SU-DHL-6 (cell line): ENCODE results near the gene PTPRN2.

ENCODE experiments used
- H2AFZ ChIP-seq: fragments of 200-600 bp; sonication (generic); 2 replicates; pipeline ENCODE4 v1.6.1; 2014; ENCODE audit warnings: low read depth, mild to moderate bottlenecking, moderate library complexity, mixed read lengths, antibody characterized with exemption, low read length; ENCODE audit not compliant: severe bottlenecking
- H3F3A ChIP-seq: fragments of 200-600 bp; shearing (Covaris generic); 2 replicates; pipeline ENCODE4 v1.6.0; 2016; ENCODE audit warnings: antibody characterized with exemption, mild to moderate bottlenecking; ENCODE audit not compliant: insufficient read depth
- H3K27ac ChIP-seq: fragments of 200-600 bp; sonication (generic); 2 replicates; pipeline ENCODE4 v1.5.1; 2016; ENCODE audit warnings: low read depth, mild to moderate bottlenecking, low read length, moderate library complexity, mixed read lengths
- H3K27me3 ChIP-seq: fragments of 200-600 bp; sonication (generic), shearing (Covaris generic); 2 replicates; pipeline ENCODE4 v1.6.0; 2014; ENCODE audit warnings: mild to moderate bottlenecking, low read length
- H3K36me3 ChIP-seq: fragments of 200-600 bp; sonication (generic); 2 replicates; pipeline ENCODE4 v1.6.1; 2014; ENCODE audit warnings: mild to moderate bottlenecking, low read length, mixed read lengths
- H3K4me2 ChIP-seq: fragments of 300-600, 200-600 bp; shearing (Covaris generic), sonication (generic); 2 replicates; pipeline ENCODE4 v1.6.0; 2014; ENCODE audit warnings: low read length, low read depth, mild to moderate bottlenecking; ENCODE audit not compliant: poor library complexity, severe bottlenecking
- H3K4me3 ChIP-seq: fragments of 200-600 bp; sonication (generic); 2 replicates; pipeline ENCODE4 v1.5.1; 2014; ENCODE audit warnings: antibody characterized with exemption, low read length, mild to moderate bottlenecking, mixed read lengths; ENCODE audit not compliant: insufficient read depth, poor library complexity, severe bottlenecking
- H3K79me2 ChIP-seq: fragments of 200-600 bp; sonication (generic); 2 replicates; pipeline ENCODE4 v1.6.1; 2014; ENCODE audit warnings: mild to moderate bottlenecking, low read length, moderate library complexity; ENCODE audit not compliant: insufficient read depth
- H3K9ac ChIP-seq: fragments of 200-600 bp; sonication (generic); 2 replicates; pipeline ENCODE4 v1.7.0; 2014; ENCODE audit warnings: mild to moderate bottlenecking, low read length
- H3K9me2 ChIP-seq: fragments of 200-600 bp; sonication (generic); replicated peaks from 2 replicates; pipeline ENCODE4 v1.6.1; 2014; ENCODE audit warnings: low read length; ENCODE audit not compliant: insufficient read depth
- H3K9me3 ChIP-seq: fragments of 200-600 bp; sonication (generic); 2 replicates; pipeline ENCODE4 v1.6.1; 2014; ENCODE audit warnings: low read length, mixed read lengths; ENCODE audit not compliant: insufficient read depth
- H4K20me1 ChIP-seq: fragments of 200-600 bp; sonication (generic); 2 replicates; pipeline ENCODE4 v1.6.1; 2014; ENCODE audit warnings: low read depth, mild to moderate bottlenecking, antibody characterized with exemption, low read length, moderate library complexity, mixed read lengths
- EZH2phosphoT487 ChIP-seq: fragments of 200-600 bp; sonication (generic), shearing (Covaris generic); conservative IDR thresholded peaks from 2 replicates; pipeline ENCODE4 v1.6.1; 2018; ENCODE audit warnings: mild to moderate bottlenecking, antibody characterized with exemption, low read length, moderate library complexity, mixed read lengths
- TF ChIP-seq, protein P1 (sequence below): fragments of 200-600 bp; sonication (generic); IDR thresholded peaks from one replicate; pipeline ENCODE4 v1.5.1; 2017; ENCODE audit warnings: antibody characterized with exemption, mild to moderate bottlenecking, low read length, moderate library complexity; ENCODE audit not compliant: insufficient read depth, poor library complexity, severe bottlenecking

The PTPRN2 gene

DNA sequence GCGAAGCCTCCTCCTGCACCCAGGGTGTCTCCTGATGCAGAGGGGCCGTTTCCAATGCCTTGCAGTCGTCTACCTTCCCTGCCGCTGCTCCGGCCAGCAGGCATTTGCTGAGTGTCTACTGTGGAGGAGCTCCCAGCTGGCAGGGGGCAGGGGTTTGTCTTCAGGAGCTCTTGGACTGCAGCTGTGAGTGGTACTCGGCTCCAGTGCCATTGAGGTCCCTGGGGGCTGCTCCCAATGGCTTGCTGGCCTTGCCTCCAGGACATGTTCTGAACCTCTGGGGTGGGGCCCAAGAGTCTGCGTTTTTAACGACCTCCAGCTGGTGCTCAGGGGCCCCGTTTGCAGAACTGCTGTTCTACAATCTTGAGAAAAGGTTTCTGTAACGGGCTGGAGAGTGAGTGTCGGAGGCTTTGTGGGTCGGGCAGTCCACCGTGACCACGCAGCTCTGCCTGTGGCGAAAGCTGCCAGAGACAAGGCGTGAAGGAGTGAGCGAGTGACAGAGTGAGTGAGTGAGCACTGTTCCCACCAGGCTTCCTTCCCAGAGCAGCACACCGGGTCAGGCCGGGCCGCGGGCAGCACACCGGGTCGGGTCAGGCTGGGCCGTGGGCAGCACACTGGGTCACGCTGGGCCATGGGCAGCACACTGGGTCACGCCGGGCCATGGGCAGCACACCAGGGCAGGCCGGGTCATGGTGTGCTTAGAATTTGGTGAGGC lies 520.2 kb downstream of the PTPRN2 start:
- Histone ChIP-seq H3K9ac (no peak overlapping the region), H3K27me3 (no peaks in the 10 kb centered on the region), H2AFZ (no peak overlapping the region)

DNA sequence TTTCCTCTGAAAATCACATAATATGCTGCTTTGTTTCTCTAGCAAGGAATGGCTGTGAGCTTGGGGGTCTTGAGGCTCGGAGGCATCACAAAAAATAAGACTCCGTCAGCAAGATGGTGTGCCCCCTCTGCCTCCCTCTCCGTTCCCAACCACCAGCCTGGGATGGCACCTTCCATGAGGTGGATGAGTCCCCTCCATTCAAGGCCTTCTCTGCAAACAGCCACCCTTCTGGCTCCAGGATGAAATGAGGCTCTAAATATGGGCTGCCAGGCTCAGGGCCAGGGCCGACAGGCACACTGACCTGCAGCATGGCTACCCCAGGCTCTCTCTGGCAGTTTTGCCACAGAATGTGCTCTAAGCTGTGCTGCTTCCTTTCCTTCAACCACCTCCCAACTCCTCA lies 521.5 kb downstream of the PTPRN2 start:
- Histone ChIP-seq H4K20me1 (no peaks in the 10 kb centered on the region), H3K36me3 (no peaks in the 10 kb centered on the region), H3K79me2 (no peaks in the 10 kb centered on the region), H3K27ac (no peak overlapping the region), H3K4me2 (no peak overlapping the region), H3K9ac (no peak overlapping the region), H3K27me3 (no peaks in the 10 kb centered on the region), H3F3A (no peaks in the 10 kb centered on the region), H3K4me3 (no peak overlapping the region), H3K9me2 (no peaks in the 10 kb centered on the region), H2AFZ (no peak overlapping the region), H3K9me3 (no peaks in the 10 kb centered on the region)
- no peak for TF ChIP-seq EZH2phosphoT487
- TF ChIP-seq, protein P1, sequence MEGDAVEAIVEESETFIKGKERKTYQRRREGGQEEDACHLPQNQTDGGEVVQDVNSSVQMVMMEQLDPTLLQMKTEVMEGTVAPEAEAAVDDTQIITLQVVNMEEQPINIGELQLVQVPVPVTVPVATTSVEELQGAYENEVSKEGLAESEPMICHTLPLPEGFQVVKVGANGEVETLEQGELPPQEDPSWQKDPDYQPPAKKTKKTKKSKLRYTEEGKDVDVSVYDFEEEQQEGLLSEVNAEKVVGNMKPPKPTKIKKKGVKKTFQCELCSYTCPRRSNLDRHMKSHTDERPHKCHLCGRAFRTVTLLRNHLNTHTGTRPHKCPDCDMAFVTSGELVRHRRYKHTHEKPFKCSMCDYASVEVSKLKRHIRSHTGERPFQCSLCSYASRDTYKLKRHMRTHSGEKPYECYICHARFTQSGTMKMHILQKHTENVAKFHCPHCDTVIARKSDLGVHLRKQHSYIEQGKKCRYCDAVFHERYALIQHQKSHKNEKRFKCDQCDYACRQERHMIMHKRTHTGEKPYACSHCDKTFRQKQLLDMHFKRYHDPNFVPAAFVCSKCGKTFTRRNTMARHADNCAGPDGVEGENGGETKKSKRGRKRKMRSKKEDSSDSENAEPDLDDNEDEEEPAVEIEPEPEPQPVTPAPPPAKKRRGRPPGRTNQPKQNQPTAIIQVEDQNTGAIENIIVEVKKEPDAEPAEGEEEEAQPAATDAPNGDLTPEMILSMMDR: no peak

More for the DNA sequence above, 520.2 kb downstream of the PTPRN2 start:
- Histone ChIP-seq H3K9me2 (no peaks in the 10 kb centered on the region), H3K4me3 (no peak overlapping the region), H3K27ac (no peak overlapping the region), H4K20me1 (no peaks in the 10 kb centered on the region), H3K79me2 (no peaks in the 10 kb centered on the region), H3F3A (no peaks in the 10 kb centered on the region), H3K9me3 (no peaks in the 10 kb centered on the region), H3K4me2 (no peak overlapping the region), H3K36me3 (no peaks in the 10 kb centered on the region)
- no peak for TF ChIP-seq EZH2phosphoT487
- TF ChIP-seq, protein P1: no peak

DNA sequence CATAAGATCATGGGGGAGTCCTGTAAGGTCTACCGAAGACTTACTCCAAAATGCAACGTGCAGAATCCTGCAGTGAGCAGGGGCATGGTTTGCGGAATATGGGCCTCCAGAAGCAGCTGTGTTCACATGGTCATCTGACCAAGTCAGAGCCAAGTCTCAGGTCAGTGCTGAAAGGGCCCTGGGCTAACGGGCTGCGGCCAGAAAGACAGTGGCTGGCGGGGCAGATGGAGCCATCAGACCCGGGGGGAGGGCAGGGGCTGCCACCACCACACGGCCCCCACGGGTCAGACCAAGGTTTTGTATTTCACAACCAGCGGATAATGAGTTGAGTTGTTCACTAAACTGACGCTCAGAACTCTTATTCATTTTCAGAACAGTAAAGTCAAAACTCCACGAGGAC lies 522.3 kb downstream of the PTPRN2 start:
- Histone ChIP-seq H3K4me3 (no peak overlapping the region), H3K27me3 (no peaks in the 10 kb centered on the region), H2AFZ (no peak overlapping the region), H3F3A (no peaks in the 10 kb centered on the region), H3K9ac (no peak overlapping the region), H3K9me2 (no peaks in the 10 kb centered on the region), H3K79me2 (no peaks in the 10 kb centered on the region), H3K4me2 (no peak overlapping the region), H4K20me1 (no peaks in the 10 kb centered on the region), H3K36me3 (no peaks in the 10 kb centered on the region), H3K9me3 (no peaks in the 10 kb centered on the region), H3K27ac (no peak overlapping the region)
- TF ChIP-seq EZH2phosphoT487: no peak
- TF ChIP-seq, protein P1: no peak
